Measurements from ENCODE around the gene CXorf38.

DNA sequence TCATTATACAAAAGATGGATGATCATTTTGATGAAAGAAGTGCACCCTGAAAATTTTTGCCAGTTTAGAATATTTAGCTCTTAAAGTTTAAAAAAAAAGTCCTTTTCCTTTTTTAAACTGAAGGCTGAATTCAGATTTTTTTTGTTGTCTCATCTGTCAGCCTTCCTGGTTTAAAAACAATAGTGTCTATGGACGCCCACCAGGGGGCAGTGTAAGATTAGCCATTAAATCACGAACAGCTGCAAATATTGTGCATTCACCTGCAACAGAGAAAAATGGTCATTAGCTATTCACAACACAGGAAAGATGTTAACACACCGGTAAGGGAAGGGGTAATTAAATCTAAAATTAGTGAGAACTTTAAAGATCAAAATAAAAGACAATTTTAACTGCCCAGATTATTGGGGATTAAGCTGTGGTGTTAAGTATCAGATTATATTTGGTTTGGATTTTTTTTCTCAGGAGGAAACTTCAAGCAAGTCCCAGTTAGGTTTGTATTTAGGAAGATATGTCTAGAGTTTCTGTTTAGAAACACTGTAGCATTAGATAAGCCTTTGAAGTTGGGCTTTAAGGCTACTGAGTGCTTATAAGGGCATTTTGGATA is 4.4 kb upstream of the CXorf38 start:
- TF ChIP-seq POLR2A (IDR thresholded peaks at IDR 0.05; ENCODE audit: low read depth, low read length): no peak
- TF ChIP-seq POLR2AphosphoS5 (IDR thresholded peaks at IDR 0.05; ENCODE audit: low read depth, low read length): no peak
- no peak for TF ChIP-seq TAF1 (IDR thresholded peaks at IDR 0.05; ENCODE audit: borderline replicate concordance, low read depth, low read length)
